ENCODE data around the gene NAA35.

NAA35 gene

DNA sequence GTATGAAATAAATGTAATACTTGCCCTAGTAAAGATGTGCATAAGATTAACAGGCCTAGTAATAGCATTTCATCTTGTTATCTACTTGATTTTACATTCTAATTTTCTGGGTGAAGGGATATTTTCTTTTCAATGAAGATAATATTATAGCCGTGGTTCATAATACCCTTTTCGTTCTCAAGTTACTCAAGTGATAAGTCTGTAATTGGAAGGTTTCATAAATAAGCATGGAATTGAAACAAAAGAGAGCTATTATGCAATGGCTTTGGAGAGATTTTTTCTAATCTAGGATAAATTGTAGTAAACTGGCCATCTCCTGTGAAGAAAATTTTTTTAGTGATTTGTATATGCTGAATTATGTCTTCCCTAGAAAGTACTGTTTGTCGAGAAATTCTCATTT is 19.0 kb downstream of the NAA35 start:
- no peak overlapping the region for H3K27ac ChIP-seq
- no peaks in the 10 kb centered on the region for H3K9me3 ChIP-seq (ENCODE audit: severe bottlenecking)
- H3K36me3 ChIP-seq: peaks cover 56% of the 10 kb centered on the region
- H3K4me3 ChIP-seq (ENCODE audit: low read depth, low read length): no peak overlapping the region
- no peak for DNase-seq
- H3K27me3 ChIP-seq (ENCODE audit: insufficient read depth, low read depth, severe bottlenecking): no peaks in the 10 kb centered on the region
- TF ChIP-seq, protein P1, sequence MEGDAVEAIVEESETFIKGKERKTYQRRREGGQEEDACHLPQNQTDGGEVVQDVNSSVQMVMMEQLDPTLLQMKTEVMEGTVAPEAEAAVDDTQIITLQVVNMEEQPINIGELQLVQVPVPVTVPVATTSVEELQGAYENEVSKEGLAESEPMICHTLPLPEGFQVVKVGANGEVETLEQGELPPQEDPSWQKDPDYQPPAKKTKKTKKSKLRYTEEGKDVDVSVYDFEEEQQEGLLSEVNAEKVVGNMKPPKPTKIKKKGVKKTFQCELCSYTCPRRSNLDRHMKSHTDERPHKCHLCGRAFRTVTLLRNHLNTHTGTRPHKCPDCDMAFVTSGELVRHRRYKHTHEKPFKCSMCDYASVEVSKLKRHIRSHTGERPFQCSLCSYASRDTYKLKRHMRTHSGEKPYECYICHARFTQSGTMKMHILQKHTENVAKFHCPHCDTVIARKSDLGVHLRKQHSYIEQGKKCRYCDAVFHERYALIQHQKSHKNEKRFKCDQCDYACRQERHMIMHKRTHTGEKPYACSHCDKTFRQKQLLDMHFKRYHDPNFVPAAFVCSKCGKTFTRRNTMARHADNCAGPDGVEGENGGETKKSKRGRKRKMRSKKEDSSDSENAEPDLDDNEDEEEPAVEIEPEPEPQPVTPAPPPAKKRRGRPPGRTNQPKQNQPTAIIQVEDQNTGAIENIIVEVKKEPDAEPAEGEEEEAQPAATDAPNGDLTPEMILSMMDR (IDR thresholded peaks at IDR 0.05; ENCODE audit: low read depth, low read length): no peak

DNA sequence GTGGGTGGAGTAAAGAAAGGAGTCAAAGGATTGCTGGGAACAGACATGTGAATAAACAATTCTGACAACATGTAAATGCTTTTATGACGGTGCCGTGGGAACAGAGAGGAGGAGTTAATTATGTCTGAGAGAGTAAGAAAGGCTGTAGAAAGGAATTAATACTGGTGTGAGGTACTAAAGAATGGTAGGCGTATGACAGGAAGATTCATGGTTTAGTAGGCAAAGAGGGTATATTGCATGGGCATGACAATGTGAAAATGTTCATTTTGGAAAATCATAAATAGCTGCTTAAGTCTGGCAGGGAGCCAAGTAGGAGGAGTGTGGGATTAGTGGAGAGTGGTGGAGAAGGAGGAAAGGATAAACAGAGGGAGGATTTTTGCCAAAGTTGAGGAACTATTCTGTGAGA is 19.7 kb downstream of the NAA35 start:
- H3K36me3 ChIP-seq: peaks cover 60% of the 10 kb centered on the region
- TF ChIP-seq, protein P1 (IDR thresholded peaks at IDR 0.05; ENCODE audit: low read depth, low read length): no peak
- H3K9me3 ChIP-seq (ENCODE audit: severe bottlenecking): no peaks in the 10 kb centered on the region
- no peaks in the 10 kb centered on the region for H3K27me3 ChIP-seq (ENCODE audit: insufficient read depth, low read depth, severe bottlenecking)
- H3K27ac ChIP-seq: no peak overlapping the region
- DNase-seq: no peak
- H3K4me3 ChIP-seq (ENCODE audit: low read depth, low read length): no peak overlapping the region

DNA sequence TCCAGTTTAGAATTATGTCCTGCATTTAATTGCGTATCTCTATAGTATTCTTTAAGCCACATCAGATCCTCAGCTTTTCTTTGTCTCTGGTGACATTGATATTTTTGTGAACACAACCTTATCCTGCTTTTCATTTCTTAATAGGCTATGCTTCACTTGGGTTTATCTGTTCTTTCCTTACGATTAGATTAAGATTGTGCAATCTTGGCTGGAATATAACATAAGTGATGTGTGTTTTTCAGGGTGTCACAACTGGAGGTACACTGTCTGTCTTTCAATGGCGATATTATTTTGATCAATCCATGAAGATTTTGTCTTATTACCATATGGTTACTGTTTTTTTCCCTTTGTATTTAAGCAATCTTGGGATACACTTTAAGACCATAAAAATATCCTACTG is 23.6 kb downstream of the NAA35 start:
- no peak overlapping the region for H3K4me3 ChIP-seq (ENCODE audit: low read depth, low read length)
- no peaks in the 10 kb centered on the region for H3K27me3 ChIP-seq (ENCODE audit: insufficient read depth, low read depth, severe bottlenecking)
- DNase-seq: no peak
- TF ChIP-seq, protein P1 (IDR thresholded peaks at IDR 0.05; ENCODE audit: low read depth, low read length): no peak
- peaks cover 56% of the 10 kb centered on the region for H3K36me3 ChIP-seq
- H3K27ac ChIP-seq: no peak overlapping the region
- H3K9me3 ChIP-seq (ENCODE audit: severe bottlenecking): no peaks in the 10 kb centered on the region

DNA sequence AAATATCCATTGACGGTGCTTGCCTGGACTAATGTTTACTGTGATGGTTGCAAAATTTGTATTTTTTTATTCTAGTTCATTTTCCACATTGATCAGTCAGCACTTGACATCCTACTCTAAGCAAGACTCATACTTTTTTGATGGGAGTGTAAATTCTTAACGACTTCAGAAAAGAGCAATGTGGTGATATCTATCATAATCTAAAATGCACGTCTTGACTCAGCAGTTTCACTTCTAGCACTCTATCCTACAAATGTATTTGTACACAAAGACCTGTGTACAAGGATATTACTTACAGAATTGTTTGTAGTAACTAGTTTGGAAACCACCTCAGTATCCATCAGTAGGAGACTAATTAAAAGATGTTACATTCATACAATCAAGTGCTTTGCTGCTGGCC is 24.0 kb downstream of the NAA35 start:
- TF ChIP-seq, protein P1 (IDR thresholded peaks at IDR 0.05; ENCODE audit: low read depth, low read length): no peak
- Histone ChIP-seq H3K27ac (no peak overlapping the region), H3K27me3 (ENCODE audit: insufficient read depth, low read depth, severe bottlenecking) (no peaks in the 10 kb centered on the region), H3K4me3 (ENCODE audit: low read depth, low read length) (no peak overlapping the region), H3K9me3 (ENCODE audit: severe bottlenecking) (no peaks in the 10 kb centered on the region), H3K36me3 (peaks cover 55% of the 10 kb centered on the region)
- no peak for DNase-seq

DNA sequence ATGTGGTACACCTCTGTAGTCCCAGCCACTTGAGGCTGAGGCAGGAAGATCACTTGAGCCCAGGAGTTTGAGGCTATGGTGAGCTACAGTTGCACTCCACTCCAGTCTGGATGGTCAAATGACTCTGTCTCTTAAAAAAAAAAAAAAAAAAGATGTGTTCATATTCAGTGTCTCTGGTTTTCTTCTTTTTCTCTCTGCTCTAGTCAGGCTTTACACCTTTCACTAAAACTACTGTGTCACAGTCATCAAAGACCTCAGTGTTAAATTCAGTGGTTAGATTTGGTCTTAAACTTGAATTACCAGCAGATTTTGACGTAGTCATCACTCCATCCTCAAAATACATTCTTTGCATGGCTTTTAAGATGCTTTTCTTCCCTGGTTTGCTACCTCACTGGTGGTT is 28.8 kb downstream of the NAA35 start:
- TF ChIP-seq, protein P1 (IDR thresholded peaks at IDR 0.05; ENCODE audit: low read depth, low read length): no peak
- Histone ChIP-seq H3K9me3 (ENCODE audit: severe bottlenecking) (no peaks in the 10 kb centered on the region), H3K4me3 (ENCODE audit: low read depth, low read length) (no peak overlapping the region), H3K36me3 (peaks cover 51% of the 10 kb centered on the region), H3K27me3 (ENCODE audit: insufficient read depth, low read depth, severe bottlenecking) (no peaks in the 10 kb centered on the region), H3K27ac (no peak overlapping the region)
- no peak for DNase-seq

DNA sequence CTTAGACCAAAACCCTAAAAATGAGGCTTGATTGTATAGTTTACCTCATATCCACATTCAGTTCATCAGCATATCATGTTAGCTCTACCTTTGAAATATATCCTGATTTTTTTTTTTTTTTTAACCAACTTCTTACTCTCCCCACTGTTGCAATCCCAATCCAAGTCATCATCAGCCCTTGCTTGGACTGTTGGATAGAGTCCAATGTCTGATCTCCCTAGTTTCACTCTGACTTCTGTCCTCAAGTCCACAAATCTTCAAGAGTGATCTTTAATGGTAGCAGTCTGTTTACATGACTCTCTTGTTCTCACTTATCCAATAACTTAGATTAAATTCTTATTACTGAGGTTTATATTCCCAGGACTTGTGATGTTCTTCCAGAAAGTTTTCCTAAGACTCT is 30.8 kb downstream of the NAA35 start:
- Histone ChIP-seq H3K27ac (no peak overlapping the region), H3K27me3 (ENCODE audit: insufficient read depth, low read depth, severe bottlenecking) (no peaks in the 10 kb centered on the region), H3K36me3 (peaks cover 42% of the 10 kb centered on the region), H3K4me3 (ENCODE audit: low read depth, low read length) (no peak overlapping the region), H3K9me3 (ENCODE audit: severe bottlenecking) (no peaks in the 10 kb centered on the region)
- TF ChIP-seq, protein P1 (IDR thresholded peaks at IDR 0.05; ENCODE audit: low read depth, low read length): no peak
- no peak for DNase-seq
